Bronchial epithelial cell (primary cell): ENCODE measurements around the gene RFESD. TPM values are rescaled to one million over a fixed set of nuclear protein-coding genes. Genes with fewer than 3 reads are reported as not detected.

ENCODE experiments used
- DNase-seq: peaks from one replicate; pipeline ENCODE4 v3.0.0-alpha.2; 2010; ENCODE audit warnings: low read depth
- FAIRE-seq: peaks from 2 replicates; lab custom pipeline; 2011; peaks lifted over from hg19 to GRCh38; lab: Jason Lieb, UNC
- H3K27me3 ChIP-seq: 2 replicates; pipeline ENCODE4 v1.5.1; 2011; ENCODE audit warnings: low read length; ENCODE audit not compliant: control insufficient read depth, insufficient read depth
- H3K36me3 ChIP-seq: 2 replicates; pipeline ENCODE4 v1.5.1; 2011; ENCODE audit warnings: low read length; ENCODE audit not compliant: control insufficient read depth, insufficient read depth
- H3K4me3 ChIP-seq: 2 replicates; pipeline ENCODE4 v1.5.1; 2011; ENCODE audit warnings: mild to moderate bottlenecking, low read depth, low read length, control low read depth
- total RNA-seq: library from RNA; depleted of rRNA; stranded (reverse); fragments of >200 nt; gene quantifications from 2 replicates; pipeline ENCODE4 v1.2.1, GENCODE V29; 2014
- TF ChIP-seq, protein P1 (sequence below): IDR thresholded peaks from 2 replicates; pipeline ENCODE4 v1.5.1; 2011; ENCODE audit warnings: mild to moderate bottlenecking, moderate library complexity, low read length, control low read depth, inconsistent platforms; ENCODE audit not compliant: insufficient read depth, severe bottlenecking

The RFESD gene
- total RNA-seq, 1 donor from 2014 or later, result 1.6 TPM

- no peaks in the 10 kb centered on the region for H3K36me3 ChIP-seq
- FAIRE-seq (no peak), DNase-seq (peak; percentile 37)
- TF ChIP-seq, protein P1, sequence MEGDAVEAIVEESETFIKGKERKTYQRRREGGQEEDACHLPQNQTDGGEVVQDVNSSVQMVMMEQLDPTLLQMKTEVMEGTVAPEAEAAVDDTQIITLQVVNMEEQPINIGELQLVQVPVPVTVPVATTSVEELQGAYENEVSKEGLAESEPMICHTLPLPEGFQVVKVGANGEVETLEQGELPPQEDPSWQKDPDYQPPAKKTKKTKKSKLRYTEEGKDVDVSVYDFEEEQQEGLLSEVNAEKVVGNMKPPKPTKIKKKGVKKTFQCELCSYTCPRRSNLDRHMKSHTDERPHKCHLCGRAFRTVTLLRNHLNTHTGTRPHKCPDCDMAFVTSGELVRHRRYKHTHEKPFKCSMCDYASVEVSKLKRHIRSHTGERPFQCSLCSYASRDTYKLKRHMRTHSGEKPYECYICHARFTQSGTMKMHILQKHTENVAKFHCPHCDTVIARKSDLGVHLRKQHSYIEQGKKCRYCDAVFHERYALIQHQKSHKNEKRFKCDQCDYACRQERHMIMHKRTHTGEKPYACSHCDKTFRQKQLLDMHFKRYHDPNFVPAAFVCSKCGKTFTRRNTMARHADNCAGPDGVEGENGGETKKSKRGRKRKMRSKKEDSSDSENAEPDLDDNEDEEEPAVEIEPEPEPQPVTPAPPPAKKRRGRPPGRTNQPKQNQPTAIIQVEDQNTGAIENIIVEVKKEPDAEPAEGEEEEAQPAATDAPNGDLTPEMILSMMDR, result no peak
- H3K4me3 ChIP-seq, result no peak overlapping the region
- H3K27me3 ChIP-seq, result no peaks in the 10 kb centered on the region
Measured at GRCh38 chr5:95619096-95619495, 27.5 kb upstream of the RFESD start.

DNA sequence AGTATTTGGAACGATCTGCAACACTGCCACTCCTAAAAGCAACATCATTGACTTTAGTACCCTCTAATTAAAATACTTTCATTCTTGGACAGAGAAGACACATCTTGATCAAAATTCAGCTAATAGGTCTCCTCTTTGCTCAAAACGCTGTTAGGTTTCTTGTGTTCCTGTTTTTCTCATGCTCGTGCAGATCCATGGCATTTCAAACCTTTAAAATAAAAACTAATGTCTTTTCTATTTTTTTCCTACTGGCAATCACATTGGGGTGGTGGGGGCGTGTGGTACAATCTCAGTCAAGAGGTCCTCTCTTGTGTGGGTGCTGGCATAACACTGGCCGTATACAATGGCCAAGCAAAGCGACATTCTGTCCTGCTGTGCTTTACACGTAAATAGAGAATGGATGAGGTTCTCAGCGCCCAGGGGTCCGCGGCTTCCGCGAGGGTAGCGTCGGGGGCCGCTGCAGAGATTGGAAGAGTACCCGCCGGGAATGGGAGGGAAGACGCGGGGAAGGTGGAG, 27.0 kb upstream of the RFESD start:
- FAIRE-seq, result no peak
- TF ChIP-seq, protein P1, result no peak
- H3K4me3 ChIP-seq, result peak overlapping the region; percentile 48
- no peak for DNase-seq
- H3K36me3 ChIP-seq, result no peaks in the 10 kb centered on the region
- H3K27me3 ChIP-seq, result no peaks in the 10 kb centered on the region

GRCh38 chr5:95620030-95620869, 26.3 kb upstream of the RFESD start, which contains the start of gene GPR150:
Gene GPR150, plus strand, starts transcription at chr5:95620087. Its CDS starts 189 bp downstream, at chr5:95620276.
- peak within 1 kb of the TSS; percentile 48 for H3K4me3 ChIP-seq
- TF ChIP-seq, protein P1, result no peak
- DNase-seq, result no peak
- H3K36me3 ChIP-seq, result no peaks in the 10 kb centered on the region
- no peak for FAIRE-seq
- H3K27me3 ChIP-seq, result no peaks in the 10 kb centered on the region

GRCh38 chr5:95620870-95621838, 25.4 kb upstream of the RFESD start:
- FAIRE-seq (no peak), DNase-seq (no peak)
- H3K27me3 ChIP-seq, result no peaks in the 10 kb centered on the region
- H3K36me3 ChIP-seq, result no peaks in the 10 kb centered on the region
- H3K4me3 ChIP-seq, result peak overlapping the region; percentile 48
- TF ChIP-seq, protein P1, result no peak

DNA sequence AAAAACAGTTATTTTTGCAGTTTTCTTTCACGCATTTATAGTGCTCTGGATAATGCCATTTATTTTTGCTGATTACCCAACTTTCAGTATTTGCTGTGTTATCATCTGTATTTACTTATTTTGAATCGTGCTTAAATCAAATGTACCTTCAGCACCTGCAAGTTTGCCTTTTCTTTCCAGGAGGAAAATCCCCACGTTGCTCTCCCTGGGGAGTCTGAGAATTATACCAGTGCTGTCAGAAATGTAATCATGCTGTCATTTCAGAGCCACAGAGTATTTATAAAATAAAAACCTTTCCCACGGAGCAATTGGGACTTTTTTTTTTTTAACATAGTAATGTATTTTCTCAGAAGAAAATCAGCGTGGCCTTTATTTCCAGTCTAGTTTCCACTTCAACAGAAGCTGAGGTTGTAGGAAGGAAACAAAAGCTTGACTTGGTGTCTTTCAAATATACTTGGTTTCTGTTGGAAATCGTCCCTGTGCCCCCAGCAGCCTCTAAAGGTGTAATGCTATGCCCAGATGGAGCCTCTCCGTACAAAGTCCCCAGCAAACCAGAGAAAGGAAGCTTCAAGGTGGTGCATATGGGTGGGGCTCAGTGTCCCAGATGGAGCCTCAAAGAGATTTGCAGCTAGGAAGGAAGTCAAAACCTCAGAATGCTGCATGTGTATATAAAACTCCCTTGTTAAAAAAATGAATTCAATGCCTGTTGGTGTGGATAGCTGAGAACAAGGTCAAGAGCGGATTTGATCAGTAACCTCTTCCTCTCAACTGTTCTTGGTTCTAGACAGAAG, 24.5 kb upstream of the RFESD start:
- no peaks in the 10 kb centered on the region for H3K27me3 ChIP-seq
- H3K4me3 ChIP-seq, result no peak overlapping the region
- DNase-seq, result no peak
- no peak for FAIRE-seq
- H3K36me3 ChIP-seq, result no peaks in the 10 kb centered on the region
- TF ChIP-seq, protein P1, result no peak
